Cardiac muscle cell (in vitro differentiated cells and primary cell): ENCODE data around the gene DOCK4. TPM values are rescaled to one million over a fixed set of nuclear protein-coding genes. Genes with fewer than 3 reads are reported as not detected.

ENCODE experiments used
- DNase-seq, 2 donors: peaks; one replicate each; pipeline versions ENCODE4 v3.0.0 to v3.0.0-alpha.2; 2010 to 2017; ENCODE audit warnings: low read depth in 1 of 2, low spot score in 1 of 2
- H3K27ac ChIP-seq: fragments of 200-600 bp; sonication (generic); 2 replicates; pipeline ENCODE4 v1.5.1; 2016
- H3K27me3 ChIP-seq: fragments of 200-600 bp; sonication (generic); 2 replicates; pipeline ENCODE4 v1.6.0; 2016; ENCODE audit warnings: control low read depth
- H3K36me3 ChIP-seq: fragments of 200-600 bp; sonication (generic); 2 replicates; pipeline ENCODE4 v1.5.1; 2016; ENCODE audit warnings: control low read depth
- H3K4me1 ChIP-seq: fragments of 200-600 bp; sonication (generic); 2 replicates; pipeline ENCODE4 v1.8.1; 2017; ENCODE audit warnings: low read depth, mild to moderate bottlenecking, mixed run types
- H3K4me3 ChIP-seq: fragments of 200-600 bp; sonication (generic); 2 replicates; pipeline ENCODE4 v1.5.1; 2016; ENCODE audit warnings: mild to moderate bottlenecking
- H3K9me3 ChIP-seq: fragments of 200-600 bp; sonication (generic); 2 replicates; pipeline ENCODE4 v1.5.1; 2017; ENCODE audit warnings: low read depth, mild to moderate bottlenecking, control low read depth
- polyA plus RNA-seq: library from polyadenylated mRNA; unstranded; fragments of >200 nt; fragmentation: Nextera tagmentation; extraction: Ambion mirVana; gene quantifications from 2 replicates; pipeline ENCODE4 v1.2.1, GENCODE V29; 2016
- total RNA-seq: library from RNA; depleted of rRNA; stranded (reverse); fragments of >200 nt; gene quantifications from 2 replicates; pipeline ENCODE4 v1.2.3, GENCODE V29; 2016
- TF ChIP-seq, protein P1 (sequence below): IDR thresholded peaks from 2 replicates; pipeline ENCODE4 v1.5.1; 2012; ENCODE audit warnings: low read depth, mild to moderate bottlenecking, low read length

DOCK4 gene
- total and polyA plus RNA-seq, 2 experiments from 2014 or later, result 5.3 to 11.4 TPM

- Histone ChIP-seq H3K4me3 (no peak overlapping the region), H3K27me3 (no peaks in the 10 kb centered on the region), H3K9me3 (no peaks in the 10 kb centered on the region), H3K36me3 (no peaks in the 10 kb centered on the region), H3K4me1 (no peaks in the 10 kb centered on the region), H3K27ac (no peak overlapping the region)
- no peak for DNase-seq
- TF ChIP-seq, protein P1, sequence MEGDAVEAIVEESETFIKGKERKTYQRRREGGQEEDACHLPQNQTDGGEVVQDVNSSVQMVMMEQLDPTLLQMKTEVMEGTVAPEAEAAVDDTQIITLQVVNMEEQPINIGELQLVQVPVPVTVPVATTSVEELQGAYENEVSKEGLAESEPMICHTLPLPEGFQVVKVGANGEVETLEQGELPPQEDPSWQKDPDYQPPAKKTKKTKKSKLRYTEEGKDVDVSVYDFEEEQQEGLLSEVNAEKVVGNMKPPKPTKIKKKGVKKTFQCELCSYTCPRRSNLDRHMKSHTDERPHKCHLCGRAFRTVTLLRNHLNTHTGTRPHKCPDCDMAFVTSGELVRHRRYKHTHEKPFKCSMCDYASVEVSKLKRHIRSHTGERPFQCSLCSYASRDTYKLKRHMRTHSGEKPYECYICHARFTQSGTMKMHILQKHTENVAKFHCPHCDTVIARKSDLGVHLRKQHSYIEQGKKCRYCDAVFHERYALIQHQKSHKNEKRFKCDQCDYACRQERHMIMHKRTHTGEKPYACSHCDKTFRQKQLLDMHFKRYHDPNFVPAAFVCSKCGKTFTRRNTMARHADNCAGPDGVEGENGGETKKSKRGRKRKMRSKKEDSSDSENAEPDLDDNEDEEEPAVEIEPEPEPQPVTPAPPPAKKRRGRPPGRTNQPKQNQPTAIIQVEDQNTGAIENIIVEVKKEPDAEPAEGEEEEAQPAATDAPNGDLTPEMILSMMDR, result no peak
Observed at GRCh38 chr7:111845853-111846252, 360.3 kb downstream of the DOCK4 start.

- Histone ChIP-seq H3K4me1 (no peaks in the 10 kb centered on the region), H3K4me3 (no peak overlapping the region), H3K36me3 (no peaks in the 10 kb centered on the region), H3K27me3 (no peaks in the 10 kb centered on the region), H3K9me3 (no peaks in the 10 kb centered on the region), H3K27ac (no peak overlapping the region)
- TF ChIP-seq, protein P1, result no peak
- no peak for DNase-seq
Observed at GRCh38 chr7:111844904-111845671, 361.1 kb downstream of the DOCK4 start.

- Histone ChIP-seq H3K4me3 (no peak overlapping the region), H3K27ac (no peak overlapping the region), H3K36me3 (no peaks in the 10 kb centered on the region), H3K27me3 (no peaks in the 10 kb centered on the region), H3K4me1 (no peaks in the 10 kb centered on the region), H3K9me3 (no peaks in the 10 kb centered on the region)
- DNase-seq, result no peak
- TF ChIP-seq, protein P1, result no peak
Observed at GRCh38 chr7:111842491-111842890, 363.7 kb downstream of the DOCK4 start.

DNA sequence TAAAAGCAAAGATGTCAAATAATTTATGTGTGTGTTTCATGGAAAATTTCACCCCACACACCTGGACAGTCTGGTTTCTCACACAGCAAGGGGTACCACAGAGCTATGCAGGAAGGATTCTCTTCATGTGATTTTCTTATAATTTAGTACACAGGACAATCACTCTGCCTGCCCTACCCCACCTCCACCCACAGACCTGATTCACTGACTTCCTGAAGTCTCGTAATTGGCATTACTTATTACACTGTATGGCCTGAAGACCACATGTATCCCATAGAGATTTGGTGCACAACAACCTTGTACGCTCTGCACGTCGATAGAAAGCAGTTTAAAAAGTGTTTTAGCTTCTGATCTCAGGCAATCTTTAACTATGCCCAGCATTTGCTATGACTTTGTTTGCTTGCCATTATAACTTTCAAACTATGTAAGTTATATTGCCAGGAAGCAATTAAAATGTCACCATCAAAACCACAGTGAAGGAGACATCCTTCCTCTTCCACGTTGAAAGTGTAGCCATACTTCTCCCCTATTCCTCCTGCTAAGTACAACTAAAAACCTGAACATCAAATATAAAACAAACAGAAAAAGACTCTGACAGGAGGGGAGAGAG, 364.5 kb downstream of the DOCK4 start:
- DNase-seq, result no peak
- no peaks in the 10 kb centered on the region for H3K36me3 ChIP-seq
- no peak overlapping the region for H3K4me3 ChIP-seq
- H3K9me3 ChIP-seq, result no peaks in the 10 kb centered on the region
- TF ChIP-seq, protein P1, result no peak
- H3K4me1 ChIP-seq, result no peaks in the 10 kb centered on the region
- H3K27ac ChIP-seq, result no peak overlapping the region
- H3K27me3 ChIP-seq, result no peaks in the 10 kb centered on the region

- TF ChIP-seq, protein P1, result no peak
- Histone ChIP-seq H3K4me3 (no peak overlapping the region), H3K27ac (no peak overlapping the region), H3K27me3 (no peaks in the 10 kb centered on the region), H3K36me3 (no peaks in the 10 kb centered on the region), H3K9me3 (no peaks in the 10 kb centered on the region), H3K4me1 (no peaks in the 10 kb centered on the region)
- DNase-seq, result no peak
Observed at GRCh38 chr7:111840528-111840927, 365.7 kb downstream of the DOCK4 start.
